GM23248 (cell line): ENCODE data around the gene DPP9. TPM values are rescaled to one million over a fixed set of nuclear protein-coding genes. Genes with fewer than 3 reads are reported as not detected.

Source experiments
- DNase-seq: peaks from one replicate; pipeline ENCODE4 v3.0.0-alpha.2; 2015
- H2AFZ ChIP-seq: fragments of 200-600 bp; sonication (generic); 2 replicates; pipeline ENCODE4 v1.6.1; 2016; ENCODE audit warnings: antibody characterized with exemption
- H3F3A ChIP-seq: fragments of 200-600 bp; sonication (generic); 2 replicates; pipeline ENCODE4 v1.6.1; 2016; ENCODE audit warnings: mild to moderate bottlenecking, antibody characterized with exemption, mixed run types; ENCODE audit not compliant: insufficient read depth
- H3K27ac ChIP-seq: fragments of 200-600 bp; sonication (generic); 2 replicates; pipeline ENCODE4 v1.5.1; 2016; ENCODE audit warnings: mild to moderate bottlenecking
- H3K27me3 ChIP-seq: fragments of 200-600 bp; sonication (generic); replicated peaks from 2 replicates; pipeline ENCODE4 v1.6.1; 2016; ENCODE audit warnings: mild to moderate bottlenecking; ENCODE audit not compliant: insufficient read depth
- H3K36me3 ChIP-seq: fragments of 200-600 bp; sonication (generic); 2 replicates; pipeline ENCODE4 v1.6.1; 2016; ENCODE audit warnings: low read depth, mild to moderate bottlenecking
- H3K4me1 ChIP-seq: fragments of 200-600 bp; sonication (generic); 2 replicates; pipeline ENCODE4 v1.6.1; 2016; ENCODE audit warnings: mild to moderate bottlenecking; ENCODE audit not compliant: insufficient read depth
- H3K4me2 ChIP-seq: fragments of 200-600 bp; sonication (generic); one replicate; pipeline ENCODE4 v1.6.1; 2016; ENCODE audit warnings: mild to moderate bottlenecking; ENCODE audit not compliant: unreplicated experiment
- H3K4me3 ChIP-seq: fragments of 200-600 bp; sonication (generic); 2 replicates; pipeline ENCODE4 v1.5.1; 2016; ENCODE audit warnings: mild to moderate bottlenecking
- H3K79me2 ChIP-seq: fragments of 200-600 bp; sonication (generic); 2 replicates; pipeline ENCODE4 v1.6.1; 2016; ENCODE audit warnings: mild to moderate bottlenecking; ENCODE audit not compliant: insufficient read depth
- H3K9ac ChIP-seq: fragments of 200-600 bp; sonication (generic); 2 replicates; pipeline ENCODE4 v1.6.1; 2016; ENCODE audit warnings: mild to moderate bottlenecking
- H3K9me2 ChIP-seq: fragments of 200-600 bp; sonication (generic); 2 replicates; pipeline ENCODE4 v1.6.1; 2016; ENCODE audit warnings: mixed run types, mild to moderate bottlenecking, moderate library complexity; ENCODE audit not compliant: insufficient read depth
- H3K9me3 ChIP-seq: fragments of 200-600 bp; sonication (generic); one replicate; pipeline ENCODE4 v1.6.1; 2017; ENCODE audit warnings: low read depth
- H4K20me1 ChIP-seq: fragments of 200-600 bp; sonication (generic); 2 replicates; pipeline ENCODE4 v1.6.0; 2016; ENCODE audit not compliant: insufficient read depth
- EZH2 ChIP-seq: fragments of 200-600 bp; sonication (generic); IDR thresholded peaks from 2 replicates; pipeline ENCODE4 v1.6.1; 2018; ENCODE audit warnings: antibody characterized with exemption, mild to moderate bottlenecking; ENCODE audit not compliant: insufficient read depth, poor library complexity, severe bottlenecking
- EZH2phosphoT487 ChIP-seq: fragments of 200-600 bp; sonication (generic); IDR thresholded peaks from 2 replicates; pipeline ENCODE4 v1.6.1; 2018; ENCODE audit warnings: antibody characterized with exemption, moderate library complexity, mild to moderate bottlenecking, low read depth; ENCODE audit not compliant: insufficient read depth
- WGBS, 2 experiments: methylation state at CpG; one replicate each; pipeline ENCODE4 v1.1.6; 2015 to 2017; ENCODE audit warnings: low lambda C conversion rate in 2 of 2, low coverage in 1 of 2; ENCODE audit errors: missing lambda C conversion rate in 2 of 2; 5-methylcytosine and 5-hydroxymethylcytosine counted together
- in situ Hi-C: fragments of 300-500 bp; cut with MboI; formaldehyde crosslinking; loops from 2 replicates; pipeline ENCODE4 v1.15.0; 2020
- polyA plus RNA-seq: library from polyadenylated mRNA; unstranded; fragments of >200 nt; fragmentation: Nextera tagmentation; extraction: Ambion mirVana; gene quantifications from 2 replicates; pipeline ENCODE4 v1.2.1, GENCODE V29; 2016
- total RNA-seq: library from RNA; depleted of rRNA; stranded (reverse); fragments of >200 nt; shearing (Covaris generic); gene quantifications from 2 replicates; pipeline ENCODE4 v1.2.3, GENCODE V29; 2014

Gene DPP9
- total and polyA plus RNA-seq, 2 experiments from 2014 or later, result 33.0 to 50.3 TPM

- Histone ChIP-seq H3K27ac (no peak overlapping the region), H3K4me1 (peaks cover 13% of the 10 kb centered on the region), H3K4me2 (no peak overlapping the region), H3F3A (peaks cover 9% of the 10 kb centered on the region), H3K9ac (no peak overlapping the region), H4K20me1 (no peaks in the 10 kb centered on the region), H3K4me3 (no peak overlapping the region), H3K9me2 (no peaks in the 10 kb centered on the region), H3K79me2 (0 out of 2 replicates have a peak, but pooled peaks cover 9% of the 10 kb centered on the region), H3K36me3 (peaks cover 11% of the 10 kb centered on the region), H3K9me3 (no peaks in the 10 kb centered on the region), H2AFZ (no peak overlapping the region), H3K27me3 (no peaks in the 10 kb centered on the region)
- TF ChIP-seq EZH2 (no peak), EZH2phosphoT487 (no peak)
- 74 to 76% methylated on average over 19 of the region's 19 CpGs for WGBS, 2 experiments
- in situ Hi-C loops, result no loop called here
- no peak for DNase-seq
Measured at GRCh38 chr19:4705413-4706131, 18.1 kb downstream of the DPP9 start.

GRCh38 chr19:4704317-4704673 lies 19.3 kb downstream of the DPP9 start:
- Histone ChIP-seq H3K9me3 (no peaks in the 10 kb centered on the region), H3K4me1 (peaks cover 10% of the 10 kb centered on the region), H3K79me2 (0 out of 2 replicates have a peak, but pooled peaks cover 9% of the 10 kb centered on the region), H3K9ac (no peak overlapping the region), H3K9me2 (no peaks in the 10 kb centered on the region), H3F3A (peaks cover 9% of the 10 kb centered on the region), H2AFZ (no peak overlapping the region), H3K27ac (no peak overlapping the region), H3K27me3 (no peaks in the 10 kb centered on the region), H3K4me2 (no peak overlapping the region), H4K20me1 (no peaks in the 10 kb centered on the region), H3K4me3 (no peak overlapping the region), H3K36me3 (peaks cover 11% of the 10 kb centered on the region)
- in situ Hi-C loops, result no loop called here
- no peak for TF ChIP-seq EZH2phosphoT487
- TF ChIP-seq EZH2, result no peak
- WGBS, 2 experiments, result 90 to 92% methylated on average over 9 of the region's 9 CpGs
- DNase-seq, result no peak

- Histone ChIP-seq H3K4me3 (no peak overlapping the region), H3K27me3 (no peaks in the 10 kb centered on the region), H3K9me2 (no peaks in the 10 kb centered on the region), H2AFZ (no peak overlapping the region), H3K4me1 (peaks cover 10% of the 10 kb centered on the region), H3K79me2 (0 out of 2 replicates have a peak, but pooled peaks cover 9% of the 10 kb centered on the region), H3K9me3 (no peaks in the 10 kb centered on the region), H3K27ac (no peak overlapping the region), H4K20me1 (no peaks in the 10 kb centered on the region), H3F3A (peaks cover 8% of the 10 kb centered on the region), H3K9ac (no peak overlapping the region), H3K36me3 (peaks cover 11% of the 10 kb centered on the region), H3K4me2 (no peak overlapping the region)
- 94 to 96% methylated on average over 25 to 28 of the region's 28 CpGs for WGBS, 2 experiments
- no peak for TF ChIP-seq EZH2
- TF ChIP-seq EZH2phosphoT487, result no peak
- in situ Hi-C loops, result no loop called here
- DNase-seq, result no peak
Measured at GRCh38 chr19:4703671-4704316, 19.8 kb downstream of the DPP9 start.

GRCh38 chr19:4702764-4703163 lies 20.9 kb downstream of the DPP9 start:
- Histone ChIP-seq H3K27ac (no peak overlapping the region), H3K4me1 (peaks cover 2% of the 10 kb centered on the region), H3K79me2 (0 out of 2 replicates have a peak, but pooled peaks cover 9% of the 10 kb centered on the region), H4K20me1 (no peaks in the 10 kb centered on the region), H3K27me3 (no peaks in the 10 kb centered on the region), H3K9me2 (no peaks in the 10 kb centered on the region), H3K4me3 (no peak overlapping the region), H2AFZ (no peak overlapping the region), H3F3A (no peaks in the 10 kb centered on the region), H3K36me3 (peaks cover 11% of the 10 kb centered on the region), H3K4me2 (no peak overlapping the region), H3K9me3 (no peaks in the 10 kb centered on the region), H3K9ac (no peak overlapping the region)
- TF ChIP-seq EZH2, result no peak
- TF ChIP-seq EZH2phosphoT487, result no peak
- in situ Hi-C loops, result no loop called here
- 88 to 92% methylated on average over 9 to 11 of the region's 11 CpGs for WGBS, 2 experiments
- no peak for DNase-seq
